Stomach (tissue), 4 donors: ENCODE data around the gene C2CD2L.

ENCODE experiments used
- POLR2A ChIP-seq, 4 donors: fragments of 450-650 bp; IDR thresholded peaks; one replicate each; pipeline ENCODE4 v1.6.1; 2016; ENCODE audit warnings: antibody characterized with exemption in 4 of 4, control low read depth in 2 of 4, mild to moderate bottlenecking in 1 of 4, moderate library complexity in 1 of 4
- TF ChIP-seq, protein P1 (sequence below), 7 experiments: fragments of 450-650 bp in 4 of 7; fragments of 200-600 bp in 3 of 7; sonication (generic) in 3 of 7; IDR thresholded peaks; one replicate each; pipeline ENCODE4 v1.5.1; 2016 to 2019; ENCODE audit warnings: antibody characterized with exemption in 7 of 7, control low read depth in 2 of 7, mild to moderate bottlenecking in 1 of 7

DNA sequence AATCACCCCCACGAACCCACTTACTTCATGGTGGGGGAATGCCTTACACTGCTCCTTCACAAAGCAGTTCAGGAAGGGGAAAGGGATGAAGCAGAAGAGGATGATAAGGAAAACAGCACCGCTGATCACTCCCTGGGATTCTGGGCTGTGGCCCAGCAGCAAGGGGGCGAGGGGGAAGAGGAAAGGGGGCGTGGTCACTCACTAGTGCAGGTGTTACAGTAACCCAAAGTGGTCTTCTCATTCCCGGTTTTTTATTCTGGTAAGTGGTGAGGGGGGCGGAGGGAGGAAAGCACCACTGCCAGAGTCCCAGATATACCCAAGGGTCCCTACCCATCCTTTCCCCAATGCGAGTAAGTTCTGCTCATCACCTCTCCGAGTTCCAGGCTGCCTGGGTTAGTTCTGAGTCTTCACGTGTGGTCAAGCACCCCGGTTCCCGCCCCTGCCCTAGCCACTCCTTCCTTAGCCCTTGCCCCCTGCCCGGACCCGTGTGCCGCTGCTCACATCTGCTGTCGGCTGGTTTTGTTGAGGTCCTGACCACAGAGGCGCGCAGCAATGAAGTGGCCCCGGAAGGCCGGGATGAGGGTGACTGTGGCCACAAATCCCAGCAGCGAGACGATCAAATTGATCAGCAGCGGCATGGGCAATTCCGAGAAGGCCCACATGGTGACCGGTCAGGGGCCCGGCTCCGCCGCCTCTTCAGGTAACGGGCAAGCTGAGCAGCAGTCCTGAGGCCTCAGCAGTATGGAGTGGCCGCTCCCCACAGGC, 6.0 kb upstream of the C2CD2L start:
- TF ChIP-seq, protein P1, sequence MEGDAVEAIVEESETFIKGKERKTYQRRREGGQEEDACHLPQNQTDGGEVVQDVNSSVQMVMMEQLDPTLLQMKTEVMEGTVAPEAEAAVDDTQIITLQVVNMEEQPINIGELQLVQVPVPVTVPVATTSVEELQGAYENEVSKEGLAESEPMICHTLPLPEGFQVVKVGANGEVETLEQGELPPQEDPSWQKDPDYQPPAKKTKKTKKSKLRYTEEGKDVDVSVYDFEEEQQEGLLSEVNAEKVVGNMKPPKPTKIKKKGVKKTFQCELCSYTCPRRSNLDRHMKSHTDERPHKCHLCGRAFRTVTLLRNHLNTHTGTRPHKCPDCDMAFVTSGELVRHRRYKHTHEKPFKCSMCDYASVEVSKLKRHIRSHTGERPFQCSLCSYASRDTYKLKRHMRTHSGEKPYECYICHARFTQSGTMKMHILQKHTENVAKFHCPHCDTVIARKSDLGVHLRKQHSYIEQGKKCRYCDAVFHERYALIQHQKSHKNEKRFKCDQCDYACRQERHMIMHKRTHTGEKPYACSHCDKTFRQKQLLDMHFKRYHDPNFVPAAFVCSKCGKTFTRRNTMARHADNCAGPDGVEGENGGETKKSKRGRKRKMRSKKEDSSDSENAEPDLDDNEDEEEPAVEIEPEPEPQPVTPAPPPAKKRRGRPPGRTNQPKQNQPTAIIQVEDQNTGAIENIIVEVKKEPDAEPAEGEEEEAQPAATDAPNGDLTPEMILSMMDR (IDR thresholded peaks at IDR 0.05) = no peak
- no peak for TF ChIP-seq POLR2A (IDR thresholded peaks at IDR 0.05)
